PC-3 (cell line): Measurements from ENCODE around the gene MARCKS.

Experiments
- EZH2 ChIP-seq: fragments of 300-600 bp; sonication (generic); IDR thresholded peaks from one replicate; pipeline ENCODE4 v1.6.1; 2017; ENCODE audit warnings: antibody characterized with exemption, mild to moderate bottlenecking, low read length; ENCODE audit not compliant: unreplicated experiment
- EZH2phosphoT487 ChIP-seq: fragments of 300-600 bp; sonication (generic); IDR thresholded peaks from 2 replicates; pipeline ENCODE4 v1.6.1; 2018; ENCODE audit warnings: mild to moderate bottlenecking, antibody characterized with exemption, low read length, borderline replicate concordance

- no peak for TF ChIP-seq EZH2phosphoT487
- no peak for TF ChIP-seq EZH2
Observed at GRCh38 chr6:113870917-113871316, 13.8 kb downstream of the MARCKS start.
